GM12875 (cell line): ENCODE data around the gene SLC25A21.

Experiments
- H3K4me3 ChIP-seq: one replicate; pipeline ENCODE4 v1.5.1; 2011; ENCODE audit warnings: low read depth, low read length, control low read depth
- CTCF ChIP-seq: IDR thresholded peaks from 2 replicates; pipeline ENCODE4 v1.5.1; 2011; ENCODE audit warnings: low read depth, mild to moderate bottlenecking, control low read depth, inconsistent platforms, low read length, moderate library complexity, borderline replicate concordance; ENCODE audit not compliant: insufficient read depth

SLC25A21 gene

GRCh38 chr14:36824854-36825253 lies 347.6 kb downstream of the SLC25A21 start:
- no peak for TF ChIP-seq CTCF
- no peak overlapping the region for H3K4me3 ChIP-seq

- H3K4me3 ChIP-seq: no peak overlapping the region
- no peak for TF ChIP-seq CTCF
These were observed 348.8 kb downstream of the SLC25A21 start for GRCh38 chr14:36823651-36824050.

GRCh38 chr14:36822685-36823084 lies 349.7 kb downstream of the SLC25A21 start:
- no peak for TF ChIP-seq CTCF
- no peak overlapping the region for H3K4me3 ChIP-seq

- H3K4me3 ChIP-seq: no peak overlapping the region
- TF ChIP-seq CTCF: no peak
These were observed 351.5 kb downstream of the SLC25A21 start for GRCh38 chr14:36820901-36821300.

- no peak for TF ChIP-seq CTCF
- no peak overlapping the region for H3K4me3 ChIP-seq
These were observed 352.2 kb downstream of the SLC25A21 start for GRCh38 chr14:36820111-36820709.

- no peak overlapping the region for H3K4me3 ChIP-seq
- no peak for TF ChIP-seq CTCF
These were observed 353.5 kb downstream of the SLC25A21 start for GRCh38 chr14:36818794-36819384.

DNA sequence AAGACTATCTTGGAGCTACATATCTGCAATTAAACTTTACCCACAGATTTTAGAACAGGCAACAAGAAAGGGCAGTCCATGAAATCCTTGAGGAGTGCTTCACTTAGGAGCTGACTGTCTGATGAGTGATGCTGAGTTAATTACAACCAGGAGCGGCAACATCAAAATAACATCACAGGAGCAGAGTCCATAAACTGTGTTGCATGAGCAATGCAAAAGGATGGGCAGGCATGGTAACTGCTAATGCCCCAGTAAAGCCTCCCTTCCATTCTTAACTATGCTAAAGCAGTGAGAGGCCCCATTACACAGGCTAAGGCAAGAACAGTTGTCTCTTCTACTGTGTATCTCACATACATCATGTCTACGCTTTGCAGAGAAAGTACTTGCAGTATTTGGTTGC lies 354.2 kb downstream of the SLC25A21 start:
- TF ChIP-seq CTCF: no peak

More for the DNA sequence above, 354.2 kb downstream of the SLC25A21 start:
- H3K4me3 ChIP-seq: no peak overlapping the region
